ENCODE data around the gene TMEM86B.

The TMEM86B gene

GRCh38 chr19:55257461-55258420, 29.2 kb upstream of the TMEM86B start:
- no peak for TF ChIP-seq CTCF (IDR thresholded peaks at IDR 0.05; ENCODE audit: insufficient read depth, low read depth, low read length, missing control alignments)
- DNase-seq (ENCODE audit: low read depth), result peak; percentile 28
- H3K4me3 ChIP-seq (ENCODE audit: low read depth, low read length), result peak overlapping the region; percentile 91

- H3K4me3 ChIP-seq (ENCODE audit: low read depth, low read length), result peak overlapping the region; percentile 91
- no peak for DNase-seq (ENCODE audit: low read depth)
- no peak for TF ChIP-seq CTCF (IDR thresholded peaks at IDR 0.05; ENCODE audit: insufficient read depth, low read depth, low read length, missing control alignments)
These were observed 28.2 kb upstream of the TMEM86B start for GRCh38 chr19:55256562-55257460.

GRCh38 chr19:55255618-55256423, 27.3 kb upstream of the TMEM86B start:
- peak; percentile 78 for DNase-seq (ENCODE audit: low read depth)
- TF ChIP-seq CTCF (IDR thresholded peaks at IDR 0.05; ENCODE audit: insufficient read depth, low read depth, low read length, missing control alignments), result no peak
- H3K4me3 ChIP-seq (ENCODE audit: low read depth, low read length), result peak overlapping the region; percentile 91

- no peak for DNase-seq (ENCODE audit: low read depth)
- no peak for TF ChIP-seq CTCF (IDR thresholded peaks at IDR 0.05; ENCODE audit: insufficient read depth, low read depth, low read length, missing control alignments)
- peak overlapping the region; percentile 91 for H3K4me3 ChIP-seq (ENCODE audit: low read depth, low read length)
These were observed 26.0 kb upstream of the TMEM86B start for GRCh38 chr19:55254625-55254977.

GRCh38 chr19:55253842-55254624, 25.5 kb upstream of the TMEM86B start:
- DNase-seq (ENCODE audit: low read depth), result peak; percentile 90
- peak overlapping the region; percentile 91 for H3K4me3 ChIP-seq (ENCODE audit: low read depth, low read length)
- no peak for TF ChIP-seq CTCF (IDR thresholded peaks at IDR 0.05; ENCODE audit: insufficient read depth, low read depth, low read length, missing control alignments)

Data from GM12865 (cell line).